ENCODE data around the gene DMBX1. TPM values are rescaled to one million over a fixed set of nuclear protein-coding genes. Genes with fewer than 3 reads are reported as not detected.

The DMBX1 gene
- total RNA-seq, 1 donor from 2014 or later: not detected

DNA sequence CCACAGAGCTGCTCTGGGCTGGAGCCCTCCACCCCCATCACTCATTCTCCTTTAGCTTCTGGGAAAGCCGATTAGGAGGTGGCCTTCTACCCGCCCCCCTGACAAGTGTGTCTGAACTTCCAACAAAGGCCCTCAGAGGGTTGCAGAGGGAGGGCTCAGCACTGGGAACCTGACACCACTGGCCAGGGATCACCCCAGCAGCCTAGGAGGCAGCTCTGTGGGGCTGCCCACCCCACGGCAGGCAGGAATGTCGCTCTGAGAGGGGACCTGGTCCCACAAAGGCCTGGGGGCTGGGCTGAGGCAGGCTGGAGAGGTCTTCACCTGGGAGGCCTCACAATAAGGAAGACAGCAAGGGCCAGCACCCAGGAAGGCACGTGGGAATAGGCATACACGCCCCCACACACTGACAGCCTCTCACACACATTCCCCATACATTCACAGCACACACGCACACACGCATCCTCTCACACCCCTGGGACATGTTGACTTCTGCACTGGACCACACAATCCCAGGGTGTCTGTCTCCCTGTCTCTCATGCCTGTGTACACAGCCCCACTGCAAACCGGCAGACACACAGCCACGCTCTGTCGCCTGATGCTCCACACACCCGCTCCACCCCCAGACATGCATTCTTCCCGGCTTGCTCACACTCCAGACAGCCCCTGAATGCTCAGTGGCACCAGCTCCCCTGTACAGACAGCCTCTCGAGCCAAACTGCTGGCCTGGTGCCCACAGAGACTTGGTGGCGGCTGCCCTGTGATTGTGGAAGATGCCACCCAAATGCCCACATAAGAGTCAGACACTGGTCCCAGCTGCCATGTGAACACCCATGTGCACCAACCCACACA lies 30.7 kb downstream of the DMBX1 start:
- peaks cover 4 to 7% of the 10 kb centered on the region in 2 donors for H3K4me1 ChIP-seq
- TF ChIP-seq, protein P1, sequence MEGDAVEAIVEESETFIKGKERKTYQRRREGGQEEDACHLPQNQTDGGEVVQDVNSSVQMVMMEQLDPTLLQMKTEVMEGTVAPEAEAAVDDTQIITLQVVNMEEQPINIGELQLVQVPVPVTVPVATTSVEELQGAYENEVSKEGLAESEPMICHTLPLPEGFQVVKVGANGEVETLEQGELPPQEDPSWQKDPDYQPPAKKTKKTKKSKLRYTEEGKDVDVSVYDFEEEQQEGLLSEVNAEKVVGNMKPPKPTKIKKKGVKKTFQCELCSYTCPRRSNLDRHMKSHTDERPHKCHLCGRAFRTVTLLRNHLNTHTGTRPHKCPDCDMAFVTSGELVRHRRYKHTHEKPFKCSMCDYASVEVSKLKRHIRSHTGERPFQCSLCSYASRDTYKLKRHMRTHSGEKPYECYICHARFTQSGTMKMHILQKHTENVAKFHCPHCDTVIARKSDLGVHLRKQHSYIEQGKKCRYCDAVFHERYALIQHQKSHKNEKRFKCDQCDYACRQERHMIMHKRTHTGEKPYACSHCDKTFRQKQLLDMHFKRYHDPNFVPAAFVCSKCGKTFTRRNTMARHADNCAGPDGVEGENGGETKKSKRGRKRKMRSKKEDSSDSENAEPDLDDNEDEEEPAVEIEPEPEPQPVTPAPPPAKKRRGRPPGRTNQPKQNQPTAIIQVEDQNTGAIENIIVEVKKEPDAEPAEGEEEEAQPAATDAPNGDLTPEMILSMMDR (IDR thresholded peaks at IDR 0.05): no peak
- H3K9me3 ChIP-seq: no peaks in the 10 kb centered on the region
- DNase-seq (ENCODE audit: low spot score in 2 of 2): no peak
- no peak overlapping the region for H3K4me3 ChIP-seq
- intact Hi-C loops (cut with DNase I): no loop called here
- no peaks in the 10 kb centered on the region for H3K27me3 ChIP-seq
- H3K27ac ChIP-seq: no peak overlapping the region
- H3K36me3 ChIP-seq: no peaks in the 10 kb centered on the region

DNA sequence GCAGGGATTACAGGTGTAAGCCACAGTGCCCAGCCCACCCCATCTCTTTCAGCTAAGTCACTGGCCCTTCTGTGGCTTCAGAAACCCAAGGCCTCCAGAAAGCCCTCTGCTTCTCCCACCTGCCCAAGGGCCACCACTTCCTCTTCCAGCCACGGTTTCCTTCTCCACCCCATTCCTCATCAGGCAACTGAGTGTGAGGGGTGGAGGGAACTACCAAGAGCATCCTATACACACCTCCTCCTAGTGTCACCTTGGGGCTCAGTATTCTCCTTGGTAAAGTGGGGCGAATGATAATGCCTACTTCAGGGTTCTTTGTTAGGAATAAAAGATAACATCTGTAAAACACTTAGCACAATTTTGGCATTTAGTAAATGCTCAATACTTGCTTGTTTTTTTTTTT lies 31.8 kb downstream of the DMBX1 start:
- intact Hi-C loops (cut with DNase I): no loop called here
- no peak for DNase-seq (ENCODE audit: low spot score in 2 of 2)
- Histone ChIP-seq H3K4me3 (no peak overlapping the region), H3K4me1 (peaks cover 4 to 7% of the 10 kb centered on the region in 2 donors), H3K27me3 (no peaks in the 10 kb centered on the region), H3K9me3 (no peaks in the 10 kb centered on the region), H3K27ac (no peak overlapping the region), H3K36me3 (no peaks in the 10 kb centered on the region)
- TF ChIP-seq, protein P1 (IDR thresholded peaks at IDR 0.05): no peak

DNA sequence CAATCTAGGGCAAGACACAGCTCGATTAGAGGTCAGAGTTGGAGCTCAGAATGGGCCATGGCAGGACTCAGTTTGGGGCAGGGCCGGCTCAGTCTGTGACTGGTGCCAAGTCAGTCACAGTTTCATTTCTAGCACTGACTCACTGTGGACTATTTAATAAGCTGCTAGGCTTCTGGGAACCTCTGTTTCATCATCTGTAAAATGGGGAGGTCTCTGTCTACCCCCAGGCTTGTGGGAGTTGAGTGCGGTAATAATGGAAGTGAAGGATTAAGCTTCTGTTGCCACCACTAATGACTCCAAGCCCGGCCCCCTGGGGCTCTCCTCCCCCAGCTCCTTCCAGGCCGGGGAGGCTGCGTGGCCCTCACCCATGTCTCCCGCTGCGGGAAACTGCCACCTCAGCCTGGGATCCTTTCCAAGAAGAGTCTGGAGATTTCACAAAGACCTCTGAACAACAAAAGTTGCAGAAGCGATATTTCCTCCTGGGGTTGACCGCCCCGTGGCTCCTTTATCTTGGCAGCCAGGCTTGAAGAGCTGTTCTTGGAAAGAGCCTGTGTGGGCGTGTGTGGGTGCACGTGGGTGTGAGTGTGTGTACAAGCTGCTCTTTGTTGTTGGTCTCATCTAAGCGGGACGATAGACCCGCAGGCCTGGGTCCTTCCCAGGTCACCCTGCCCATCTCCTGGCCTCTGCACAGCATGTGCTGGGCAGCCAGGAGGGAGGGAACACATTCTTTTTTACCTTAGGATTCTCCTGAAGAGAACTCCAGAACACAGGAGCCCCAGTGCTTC lies 32.7 kb downstream of the DMBX1 start:
- DNase-seq (ENCODE audit: low spot score in 2 of 2): peak in 1 of 2 donors; percentile 69
- no peaks in the 10 kb centered on the region for H3K27me3 ChIP-seq
- H3K27ac ChIP-seq: peak overlapping the region in 1 of 2 donors; percentile 30
- H3K36me3 ChIP-seq: no peaks in the 10 kb centered on the region
- TF ChIP-seq, protein P1 (IDR thresholded peaks at IDR 0.05): no peak
- peak overlapping the region in 1 of 2 donors; percentile 31 for H3K4me3 ChIP-seq
- intact Hi-C loops (cut with DNase I): no loop called here
- H3K4me1 ChIP-seq: peaks cover 4 to 7% of the 10 kb centered on the region in 2 donors
- no peaks in the 10 kb centered on the region for H3K9me3 ChIP-seq

DNA sequence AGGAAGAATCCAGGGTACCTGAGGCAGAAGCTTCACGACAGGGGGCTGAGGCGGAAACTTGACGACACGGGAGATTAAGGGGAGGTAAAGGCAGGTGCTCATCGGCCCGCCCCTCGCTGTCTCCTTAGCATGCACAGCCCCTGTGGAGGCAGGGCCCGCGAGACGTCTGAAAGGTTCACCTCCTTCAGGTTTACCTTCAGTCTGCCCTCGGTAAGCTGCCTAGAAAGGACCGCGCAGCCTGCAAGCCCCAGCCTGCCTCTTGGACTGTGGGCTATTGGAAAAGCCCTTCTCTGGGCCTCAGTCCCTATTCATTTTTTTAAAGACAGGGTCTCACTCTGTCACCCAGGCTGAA lies 33.3 kb downstream of the DMBX1 start:
- no peak overlapping the region for H3K27ac ChIP-seq

DNA sequence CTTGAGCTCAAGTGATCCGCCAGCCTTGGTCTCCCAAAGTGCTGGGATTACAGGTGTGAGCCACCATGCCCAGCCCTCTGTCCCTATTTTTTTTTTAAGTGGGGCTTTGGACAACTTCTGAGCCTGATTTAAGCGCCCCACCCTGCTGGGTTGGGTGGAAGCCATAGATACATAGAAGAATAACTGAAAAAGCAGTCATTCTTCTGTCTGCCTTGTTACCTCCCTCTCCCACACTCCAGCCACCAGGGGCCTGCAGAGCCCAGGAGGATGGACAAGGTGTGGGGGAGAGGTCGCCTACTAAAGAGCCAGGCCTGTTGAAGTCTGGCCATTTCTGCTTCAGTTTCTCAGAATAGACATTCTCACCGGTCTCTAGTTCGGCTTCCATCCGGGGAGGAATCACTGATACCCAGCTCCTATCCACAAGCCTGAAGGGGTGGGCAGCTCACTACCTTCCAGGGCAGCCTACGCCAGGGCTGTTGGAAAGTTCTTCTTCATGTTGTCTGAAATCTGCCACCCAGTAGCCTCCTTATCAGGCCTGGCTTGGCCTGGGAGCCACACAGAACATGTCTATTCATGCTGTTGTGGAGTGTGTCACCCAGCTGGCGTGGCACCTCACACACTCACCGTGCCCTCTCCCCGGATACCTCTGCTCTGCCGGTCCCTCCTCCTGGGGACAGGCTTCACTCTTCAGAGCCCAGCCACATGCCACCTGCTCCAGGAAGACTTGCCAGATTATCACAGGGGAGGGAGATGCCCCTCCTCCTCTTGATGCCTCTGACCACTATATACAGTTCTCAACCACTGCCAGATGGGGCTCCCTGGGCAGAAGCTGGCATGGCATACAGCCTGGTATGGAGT lies 34.1 kb downstream of the DMBX1 start:
- H3K9me3 ChIP-seq: no peaks in the 10 kb centered on the region
- DNase-seq (ENCODE audit: low spot score in 2 of 2): no peak
- no peaks in the 10 kb centered on the region for H3K36me3 ChIP-seq
- no peak overlapping the region for H3K4me3 ChIP-seq
- intact Hi-C loops (cut with DNase I): no loop called here
- H3K4me1 ChIP-seq: peaks cover 4 to 7% of the 10 kb centered on the region in 2 donors
- TF ChIP-seq, protein P1 (IDR thresholded peaks at IDR 0.05): no peak
- H3K27me3 ChIP-seq: no peaks in the 10 kb centered on the region
- no peak overlapping the region for H3K27ac ChIP-seq

More for the DNA sequence above, 33.3 kb downstream of the DMBX1 start:
- TF ChIP-seq, protein P1 (IDR thresholded peaks at IDR 0.05): no peak
- H3K4me1 ChIP-seq: peaks cover 4 to 7% of the 10 kb centered on the region in 2 donors
- no peaks in the 10 kb centered on the region for H3K9me3 ChIP-seq
- intact Hi-C loops (cut with DNase I): no loop called here
- H3K27me3 ChIP-seq: no peaks in the 10 kb centered on the region
- H3K36me3 ChIP-seq: no peaks in the 10 kb centered on the region
- no peak for DNase-seq (ENCODE audit: low spot score in 2 of 2)
- no peak overlapping the region for H3K4me3 ChIP-seq
